CD4-positive, alpha-beta T cell (primary cell): ENCODE measurements around the gene LTB4R. TPM values are rescaled to one million over a fixed set of nuclear protein-coding genes. Genes with fewer than 3 reads are reported as not detected.
A peak's percentile ranks its signal among the peaks of the same experiment; 100 is the strongest.

Source experiments
- ATAC-seq: fragments of 200-7000 bp; cut with Tn5 transposase; one replicate; pipeline ENCODE4 v1.10.0; 2022; ENCODE audit warnings: mild to moderate bottlenecking; ENCODE audit not compliant: poor library complexity
- CTCF ChIA-PET: fragments of 350-600 bp; sonication (Branson Sonifier 250); formaldehyde crosslinking; loops from one replicate; lab custom pipeline; 2021; ENCODE audit warnings: antibody characterized with exemption, inconsistent platforms; lab: Charles Lee
- POLR2A ChIA-PET: fragments of 350-600 bp; sonication (Branson Sonifier 250); formaldehyde crosslinking; loops from one replicate; lab custom pipeline; 2021; ENCODE audit warnings: antibody characterized with exemption, inconsistent platforms; lab: Charles Lee
- DNase-seq, 14 experiments: peaks; one replicate each; pipeline ENCODE4 v3.0.0-alpha.2; 2013 to 2020; ENCODE audit warnings: mixed read lengths in 2 of 14
- H3K27ac ChIP-seq, 2 donors: one replicate each; pipeline versions ENCODE4 v1.5.1 to v1.7.0; 2013; ENCODE audit warnings: low read length in 2 of 2, low read depth in 1 of 2, mild to moderate bottlenecking in 1 of 2
- H3K27me3 ChIP-seq, 2 experiments: 1 replicate in 1 of 2; 2 replicates in 1 of 2; pipeline versions ENCODE4 v1.6.1 to v1.7.0; 2013; ENCODE audit warnings: low read length in 2 of 2, control low read depth in 1 of 2, mild to moderate bottlenecking in 1 of 2, moderate library complexity in 1 of 2; ENCODE audit not compliant: insufficient read depth in 2 of 2, control insufficient read depth in 1 of 2
- H3K36me3 ChIP-seq: one replicate; pipeline ENCODE4 v1.6.1; 2013; ENCODE audit warnings: low read length, control low read depth; ENCODE audit not compliant: insufficient read depth
- H3K4me1 ChIP-seq: one replicate; pipeline ENCODE4 v1.6.1; 2013; ENCODE audit warnings: low read length, control low read depth; ENCODE audit not compliant: insufficient read depth
- H3K4me3 ChIP-seq: one replicate; pipeline ENCODE4 v1.5.1; 2013; ENCODE audit warnings: mild to moderate bottlenecking, low read length, moderate library complexity
- H3K9me3 ChIP-seq, 2 experiments: 1 replicate in 1 of 2; 2 replicates in 1 of 2; pipeline versions ENCODE4 v1.6.1 to v1.7.0; 2013; ENCODE audit warnings: low read length in 2 of 2, mild to moderate bottlenecking in 2 of 2, control low read depth in 1 of 2, moderate library complexity in 1 of 2; ENCODE audit not compliant: control insufficient read depth in 1 of 2, insufficient read depth in 1 of 2
- H3K27ac Mint-ChIP-seq: one replicate; pipeline ENCODE4 v1.8.0; 2020; ENCODE audit warnings: mixed read lengths
- H3K27me3 Mint-ChIP-seq: one replicate; pipeline ENCODE4 v1.8.0; 2021; ENCODE audit warnings: mixed read lengths
- H3K36me3 Mint-ChIP-seq: one replicate; pipeline ENCODE4 v1.8.0; 2021; ENCODE audit warnings: low read depth, mixed read lengths
- H3K4me1 Mint-ChIP-seq: one replicate; pipeline ENCODE4 v1.8.0; 2021; ENCODE audit warnings: low read depth, mixed read lengths
- H3K4me3 Mint-ChIP-seq: one replicate; pipeline ENCODE4 v1.8.0; 2020; ENCODE audit warnings: mild to moderate bottlenecking, mixed read lengths
- H3K9me3 Mint-ChIP-seq: one replicate; pipeline ENCODE4 v1.8.0; 2020; ENCODE audit warnings: mixed read lengths
- intact Hi-C, 2 experiments: fragments of 100-400 bp; cut with DNase I in 1 of 2; cut with micrococcal nuclease in 1 of 2; formaldehyde crosslinking; loops; one replicate each; pipeline versions ENCODE4 v1.15.1 to v1.9.0; 2023 to 2025; cut with DNase I, micrococcal nuclease
- total RNA-seq, 174 experiments: library from RNA in 2 of 174; stranded (reverse) in 2 of 174; gene quantifications; one replicate each; pipeline ENCODE4 v1.2.3 and lab custom pipeline; 2021 to 2026
- TF ChIP-seq, protein P1 (sequence below): fragments of 200-600 bp; IDR thresholded peaks from one replicate; pipeline ENCODE4 v1.8.0; 2022; ENCODE audit warnings: antibody characterized with exemption, mild to moderate bottlenecking

LTB4R gene
- total RNA-seq, 2 experiments from 2014 or later = 15.6 to 18.3 TPM

DNA sequence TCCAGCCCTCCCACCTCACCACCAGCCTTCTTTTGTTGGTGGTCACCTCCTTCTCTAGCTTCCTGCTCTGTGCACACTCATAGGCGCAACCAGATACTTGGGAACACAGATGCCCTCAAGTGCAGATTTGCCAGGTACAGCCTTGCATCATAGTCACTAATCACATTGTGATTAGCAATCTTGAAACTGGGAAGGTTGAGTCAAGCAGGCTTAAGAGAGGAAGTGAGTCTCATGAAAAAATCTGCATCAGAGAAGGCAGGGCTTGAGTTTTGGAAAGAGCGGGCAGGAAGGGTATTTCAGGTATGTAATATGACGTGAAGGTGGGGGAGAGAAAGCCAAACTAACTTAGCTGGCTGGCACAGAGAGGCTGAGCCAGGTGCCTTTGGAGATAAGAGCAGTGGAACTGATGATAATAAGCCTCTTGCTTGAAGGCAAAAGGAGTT, 37.2 kb upstream of the LTB4R start:
- H3K27ac ChIP-seq = peak overlapping the region; percentile 37 to 54
- no peaks in the 10 kb centered on the region for H3K9me3 ChIP-seq
- ChIA-PET POLR2A (interaction anchor here (0.8 to 1.7 kb wide), 8 partner anchors 26 to 193 kb away, joined by 3 to 19 read pairs (median 3); partner anchors contain the start of genes CBLN3, CHMP4A, CIDEB and DHRS1), CTCF (interaction anchor here (0.7 to 1.5 kb wide), 6 partner anchors 23 to 165 kb away, joined by 3 to 8 read pairs (median 4); partner anchors contain the start of genes CIDEB, LTB4R and TINF2)
- intact Hi-C loops = loop anchor here in 1 of 2 experiments (5.0 kb wide), 2 partner anchors 38 to 42 kb away; partner anchors contain the start of genes GMPR2, LTB4R, LTB4R2 and NEDD8
- DNase-seq (peak in 7 of 14 experiments; percentile 13 to 83 (median 50)), ATAC-seq (peak; percentile 31)
- H3K36me3 ChIP-seq = peaks cover 6% of the 10 kb centered on the region
- H3K4me3 Mint-ChIP-seq = peak overlapping the region; percentile 1
- H3K27me3 ChIP-seq = no peaks in the 10 kb centered on the region
- peaks cover 60% of the 10 kb centered on the region for H3K4me1 Mint-ChIP-seq
- TF ChIP-seq, protein P1, sequence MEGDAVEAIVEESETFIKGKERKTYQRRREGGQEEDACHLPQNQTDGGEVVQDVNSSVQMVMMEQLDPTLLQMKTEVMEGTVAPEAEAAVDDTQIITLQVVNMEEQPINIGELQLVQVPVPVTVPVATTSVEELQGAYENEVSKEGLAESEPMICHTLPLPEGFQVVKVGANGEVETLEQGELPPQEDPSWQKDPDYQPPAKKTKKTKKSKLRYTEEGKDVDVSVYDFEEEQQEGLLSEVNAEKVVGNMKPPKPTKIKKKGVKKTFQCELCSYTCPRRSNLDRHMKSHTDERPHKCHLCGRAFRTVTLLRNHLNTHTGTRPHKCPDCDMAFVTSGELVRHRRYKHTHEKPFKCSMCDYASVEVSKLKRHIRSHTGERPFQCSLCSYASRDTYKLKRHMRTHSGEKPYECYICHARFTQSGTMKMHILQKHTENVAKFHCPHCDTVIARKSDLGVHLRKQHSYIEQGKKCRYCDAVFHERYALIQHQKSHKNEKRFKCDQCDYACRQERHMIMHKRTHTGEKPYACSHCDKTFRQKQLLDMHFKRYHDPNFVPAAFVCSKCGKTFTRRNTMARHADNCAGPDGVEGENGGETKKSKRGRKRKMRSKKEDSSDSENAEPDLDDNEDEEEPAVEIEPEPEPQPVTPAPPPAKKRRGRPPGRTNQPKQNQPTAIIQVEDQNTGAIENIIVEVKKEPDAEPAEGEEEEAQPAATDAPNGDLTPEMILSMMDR = no peak
- no peaks in the 10 kb centered on the region for H3K9me3 Mint-ChIP-seq
- H3K36me3 Mint-ChIP-seq = peaks cover 17% of the 10 kb centered on the region
- no peaks in the 10 kb centered on the region for H3K27me3 Mint-ChIP-seq
- peaks cover 58% of the 10 kb centered on the region for H3K4me1 ChIP-seq
- no peak overlapping the region for H3K4me3 ChIP-seq
- peak overlapping the region; percentile 97 for H3K27ac Mint-ChIP-seq

DNA sequence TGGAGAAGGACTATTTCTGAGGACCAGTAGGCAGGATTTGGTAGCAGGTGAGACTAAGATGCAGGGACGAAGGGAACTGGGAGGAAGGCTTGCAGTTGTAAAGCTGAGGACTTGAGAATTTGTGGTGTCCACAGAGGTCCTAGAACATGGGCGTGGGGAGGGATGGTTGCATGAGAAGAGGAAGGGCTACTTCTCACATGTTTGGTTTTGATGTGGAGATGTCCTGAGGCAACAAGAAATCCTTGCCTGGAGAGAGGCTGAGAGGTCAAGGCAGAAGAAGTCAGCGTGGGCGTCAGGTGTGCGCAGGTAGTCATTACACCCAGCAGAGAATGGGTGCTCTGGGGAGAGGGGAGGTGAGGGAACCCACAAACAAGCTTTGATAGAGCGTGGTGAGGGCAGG, 34.2 kb upstream of the LTB4R start:
- Histone ChIP-seq H3K27ac (no peak overlapping the region), H3K27me3 (no peaks in the 10 kb centered on the region), H3K4me1 (peaks cover 56% of the 10 kb centered on the region), H3K4me3 (no peak overlapping the region), H3K9me3 (no peaks in the 10 kb centered on the region), H3K36me3 (no peaks in the 10 kb centered on the region)
- Mint-ChIP-seq H3K36me3 (no peaks in the 10 kb centered on the region), H3K9me3 (no peaks in the 10 kb centered on the region), H3K4me3 (no peak overlapping the region), H3K27ac (peak overlapping the region; percentile 37), H3K27me3 (no peaks in the 10 kb centered on the region), H3K4me1 (peaks cover 56% of the 10 kb centered on the region)
- intact Hi-C loops = no loop called here
- TF ChIP-seq, protein P1 = no peak
- DNase-seq (no peak), ATAC-seq (no peak)
- CTCF ChIA-PET = no interaction called here
- POLR2A ChIA-PET = no interaction called here

DNA sequence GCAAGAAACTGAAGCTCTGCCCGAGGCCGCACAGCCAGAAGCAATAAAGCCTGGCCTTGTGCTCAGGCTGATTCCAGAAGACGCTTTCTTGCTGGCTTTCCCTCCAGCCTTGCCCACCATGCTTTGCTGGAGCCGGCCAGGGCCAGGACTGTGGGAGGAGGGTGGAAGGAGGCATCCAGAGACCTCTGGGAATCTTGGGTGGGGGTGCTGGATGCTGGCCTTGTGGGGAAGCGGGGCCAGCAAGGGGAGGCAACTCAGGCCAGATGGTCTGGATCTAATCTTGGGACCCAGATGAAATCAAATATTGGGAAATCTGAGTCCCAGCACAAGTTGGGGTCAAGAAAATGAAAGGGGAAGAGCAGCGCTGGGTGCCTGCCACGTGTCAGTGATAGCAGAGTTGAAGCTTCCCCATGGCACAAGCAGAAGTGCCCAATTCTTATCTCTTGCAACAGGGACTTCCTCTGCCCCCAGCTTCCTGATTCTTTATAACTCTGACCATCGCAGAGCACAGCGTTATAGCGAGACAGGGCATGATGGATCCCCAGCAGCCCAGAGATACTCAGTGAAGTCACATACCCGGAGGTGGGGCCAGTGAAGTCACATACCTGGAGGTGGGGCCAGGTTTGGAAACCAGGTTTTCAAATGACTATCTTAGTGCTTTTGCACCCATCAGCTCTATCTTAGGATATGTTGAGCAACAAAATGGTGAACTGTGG, 33.5 kb upstream of the LTB4R start:
- peak overlapping the region; percentile 81 for H3K27ac Mint-ChIP-seq
- Histone ChIP-seq H3K4me3 (no peak overlapping the region), H3K27me3 (no peaks in the 10 kb centered on the region), H3K36me3 (no peaks in the 10 kb centered on the region), H3K4me1 (peaks cover 50% of the 10 kb centered on the region), H3K27ac (no peak overlapping the region), H3K9me3 (no peaks in the 10 kb centered on the region)
- DNase-seq (peak in 2 of 14 experiments; percentile 47 to 50), ATAC-seq (no peak)
- H3K36me3 Mint-ChIP-seq = no peaks in the 10 kb centered on the region
- ChIA-PET CTCF (interaction anchor here (4.4 kb wide), 1 partner anchor 20 kb away, joined by 24 read pairs; the partner anchor contains the start of genes DHRS1 and NOP9), POLR2A (no interaction called here)
- TF ChIP-seq, protein P1 = no peak
- H3K4me1 Mint-ChIP-seq = peaks cover 49% of the 10 kb centered on the region
- H3K9me3 Mint-ChIP-seq = no peaks in the 10 kb centered on the region
- H3K27me3 Mint-ChIP-seq = no peaks in the 10 kb centered on the region
- H3K4me3 Mint-ChIP-seq = no peak overlapping the region
- intact Hi-C loops = no loop called here
